WTC11 (cell line): ENCODE measurements around the gene NRTN. TPM values are rescaled to one million over a fixed set of nuclear protein-coding genes. Genes with fewer than 3 reads are reported as not detected.

ENCODE experiments used
- ATAC-seq: fragments of 200-7000 bp; cut with Tn5 transposase; 2 replicates; pipeline ENCODE4 v1.10.0; 2021; ENCODE audit warnings: mild to moderate bottlenecking, moderate library complexity
- CTCF ChIA-PET: fragments of 300-600 bp; sonication (Branson Sonifier 250); formaldehyde crosslinking; loops from one replicate; lab custom pipeline; 2021; ENCODE audit warnings: antibody characterized with exemption; lab: Charles Lee
- POLR2A ChIA-PET: fragments of 350-600 bp; sonication (Branson Sonifier 250); formaldehyde crosslinking; loops from one replicate; lab custom pipeline; 2021; ENCODE audit warnings: antibody characterized with exemption; lab: Charles Lee
- DNase-seq: peaks from one replicate; pipeline ENCODE4 v3.0.0; 2021; ENCODE audit warnings: low spot score
- H3K27ac Mint-ChIP-seq: 2 replicates; pipeline ENCODE4 v1.8.0; 2021; ENCODE audit warnings: mixed read lengths
- H3K27me3 Mint-ChIP-seq: 2 replicates; pipeline ENCODE4 v1.8.0; 2021; ENCODE audit warnings: low read depth, mild to moderate bottlenecking, moderate library complexity, mixed read lengths
- H3K36me3 Mint-ChIP-seq: 2 replicates; pipeline ENCODE4 v1.8.0; 2021; ENCODE audit warnings: mixed read lengths
- H3K4me1 Mint-ChIP-seq: 2 replicates; pipeline ENCODE4 v1.8.0; 2022; ENCODE audit warnings: mixed read lengths
- H3K4me3 Mint-ChIP-seq: 2 replicates; pipeline ENCODE4 v1.8.0; 2021; ENCODE audit warnings: mild to moderate bottlenecking, moderate library complexity, mixed read lengths
- H3K9me3 Mint-ChIP-seq: 2 replicates; pipeline ENCODE4 v1.8.0; 2021; ENCODE audit warnings: mixed read lengths
- ARID4B ChIP-seq: sonication (generic); formaldehyde crosslinking; IDR thresholded peaks from 2 replicates; pipeline ENCODE4 v1.8.0; 2023; ENCODE audit warnings: missing genetic modification reagents, mild to moderate bottlenecking, borderline replicate concordance
- CBFB ChIP-seq: sonication (generic); formaldehyde crosslinking; IDR thresholded peaks from 2 replicates; pipeline ENCODE4 v1.8.1; 2022; ENCODE audit warnings: mild to moderate bottlenecking, low read depth, missing genetic modification reagents
- ELF4 ChIP-seq: sonication (generic); formaldehyde crosslinking; IDR thresholded peaks from 2 replicates; pipeline ENCODE4 v1.8.1; 2022; ENCODE audit warnings: low read depth, mild to moderate bottlenecking, moderate library complexity, missing genetic modification reagents
- FOXP1 ChIP-seq: sonication (generic); formaldehyde crosslinking; IDR thresholded peaks from 2 replicates; pipeline ENCODE4 v1.8.0; 2022; ENCODE audit warnings: missing genetic modification reagents, mild to moderate bottlenecking, moderate library complexity, borderline replicate concordance
- HMGXB4 ChIP-seq: sonication (generic); formaldehyde crosslinking; IDR thresholded peaks from 2 replicates; pipeline ENCODE4 v1.8.1; 2023; ENCODE audit warnings: mild to moderate bottlenecking, moderate library complexity, missing genetic modification reagents
- IRF2 ChIP-seq: sonication (generic); formaldehyde crosslinking; IDR thresholded peaks from 2 replicates; pipeline ENCODE4 v1.8.0; 2022; ENCODE audit warnings: low read depth, missing genetic modification reagents, borderline replicate concordance
- JUN ChIP-seq: sonication (generic); formaldehyde crosslinking; IDR thresholded peaks from 2 replicates; pipeline ENCODE4 v1.8.0; 2023; ENCODE audit warnings: mild to moderate bottlenecking, missing genetic modification reagents
- MAX ChIP-seq: sonication (generic); formaldehyde crosslinking; IDR thresholded peaks from 2 replicates; pipeline ENCODE4 v1.8.0; 2022; ENCODE audit warnings: mild to moderate bottlenecking, missing genetic modification reagents
- NFYB ChIP-seq: sonication (generic); formaldehyde crosslinking; conservative IDR thresholded peaks from 2 replicates; pipeline ENCODE4 v1.8.0; 2022; ENCODE audit warnings: low read depth, missing genetic modification reagents
- PRRX2 ChIP-seq: fragments of 250-450 bp; sonication (Bioruptor Pico); IDR thresholded peaks from 2 replicates; pipeline ENCODE4 v1.8.0; 2021; ENCODE audit warnings: mild to moderate bottlenecking
- STAT6 ChIP-seq: sonication (generic); formaldehyde crosslinking; conservative IDR thresholded peaks from 2 replicates; pipeline ENCODE4 v1.8.1; 2023; ENCODE audit warnings: mild to moderate bottlenecking, low read depth, missing genetic modification reagents, moderate library complexity
- ZNF232 ChIP-seq: sonication (generic); formaldehyde crosslinking; IDR thresholded peaks from 2 replicates; pipeline ENCODE4 v1.8.0; 2022; ENCODE audit warnings: mild to moderate bottlenecking, missing genetic modification reagents
- ZNF281 ChIP-seq: sonication (generic); formaldehyde crosslinking; IDR thresholded peaks from 2 replicates; pipeline ENCODE4 v1.8.0; 2023; ENCODE audit warnings: mild to moderate bottlenecking, missing genetic modification reagents
- ZNF317 ChIP-seq: sonication (generic); formaldehyde crosslinking; IDR thresholded peaks from 2 replicates; pipeline ENCODE4 v1.8.1; 2023; ENCODE audit warnings: low read depth, mild to moderate bottlenecking, moderate library complexity, missing genetic modification reagents, borderline replicate concordance
- ZNF425 ChIP-seq: fragments of 250-450 bp; sonication (Bioruptor Pico); conservative IDR thresholded peaks from 2 replicates; pipeline ENCODE4 v1.9.0; 2021; ENCODE audit warnings: mild to moderate bottlenecking
- ZNF512 ChIP-seq: sonication (generic); formaldehyde crosslinking; IDR thresholded peaks from 2 replicates; pipeline ENCODE4 v1.8.1; 2022; ENCODE audit warnings: missing genetic modification reagents, borderline replicate concordance
- total RNA-seq: library from RNA; stranded (reverse); gene quantifications from 3 replicates; pipeline ENCODE4 v1.2.3, GENCODE V29; 2021

NRTN gene
- total RNA-seq, 1 experiment from 2014 or later = 6.1 TPM

GRCh38 chr19:5787409-5788182 lies 17.3 kb upstream of the NRTN start (continued):
- TF ChIP-seq CBFB (no peak), ZNF425 (CRISPR knock-in tag) (no peak), ARID4B (CRISPR knock-in tag) (no peak)

GRCh38 chr19:5788422-5788821 lies 16.4 kb upstream of the NRTN start:
- ATAC-seq = no peak
- H3K4me1 Mint-ChIP-seq = peaks cover 5% of the 10 kb centered on the region
- no peak overlapping the region for H3K27ac Mint-ChIP-seq
- CTCF ChIA-PET = no interaction called here
- peaks cover 4% of the 10 kb centered on the region; the same call in 1 of the 2 replicates for H3K9me3 Mint-ChIP-seq
- H3K36me3 Mint-ChIP-seq = peaks cover 21% of the 10 kb centered on the region
- no peak for DNase-seq
- POLR2A ChIA-PET = no interaction called here
- no peak overlapping the region for H3K4me3 Mint-ChIP-seq
- no peaks in the 10 kb centered on the region for H3K27me3 Mint-ChIP-seq
- TF ChIP-seq ZNF317 (CRISPR knock-in tag) (no peak), NFYB (no peak), ZNF512 (no peak), MAX (no peak), JUN (CRISPR knock-in tag) (no peak), ZNF281 (no peak), STAT6 (CRISPR knock-in tag) (no peak), ZNF232 (CRISPR knock-in tag) (no peak), HMGXB4 (CRISPR knock-in tag) (no peak), IRF2 (CRISPR knock-in tag) (no peak), FOXP1 (CRISPR knock-in tag) (no peak), PRRX2 (no peak), ELF4 (no peak)
